Measurements from ENCODE around the gene ARHGAP6. TPM values are rescaled to one million over a fixed set of nuclear protein-coding genes. Genes with fewer than 3 reads are reported as not detected.

ARHGAP6 gene
- total and polyA plus RNA-seq, 2 of the 13 experiments (the other 11 are each of a cell fraction or from before 2014, with no cell fraction given): 0.11 TPM; not detected in 1

DNA sequence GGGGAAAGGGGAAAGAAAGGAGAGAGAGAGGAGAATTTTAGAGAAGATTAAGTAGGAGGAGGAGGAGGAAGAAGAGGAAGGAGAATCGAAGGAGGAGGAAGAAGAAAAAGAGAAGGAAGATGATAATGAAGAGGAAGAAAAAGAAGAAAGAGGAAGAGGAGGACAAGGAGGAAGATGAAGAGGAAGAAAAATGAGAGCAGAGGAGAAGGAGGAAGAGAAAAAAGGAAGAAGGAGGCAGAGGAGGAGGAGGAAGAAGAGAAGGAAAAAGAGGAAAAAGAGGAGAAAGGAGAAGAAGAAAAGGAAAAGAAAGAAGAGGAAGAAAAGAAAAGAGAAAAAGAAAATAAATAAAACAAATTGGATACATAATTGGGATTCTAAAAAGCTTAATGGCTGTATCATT, 181.4 kb downstream of the ARHGAP6 start (continued):
- TF ChIP-seq, protein P1, sequence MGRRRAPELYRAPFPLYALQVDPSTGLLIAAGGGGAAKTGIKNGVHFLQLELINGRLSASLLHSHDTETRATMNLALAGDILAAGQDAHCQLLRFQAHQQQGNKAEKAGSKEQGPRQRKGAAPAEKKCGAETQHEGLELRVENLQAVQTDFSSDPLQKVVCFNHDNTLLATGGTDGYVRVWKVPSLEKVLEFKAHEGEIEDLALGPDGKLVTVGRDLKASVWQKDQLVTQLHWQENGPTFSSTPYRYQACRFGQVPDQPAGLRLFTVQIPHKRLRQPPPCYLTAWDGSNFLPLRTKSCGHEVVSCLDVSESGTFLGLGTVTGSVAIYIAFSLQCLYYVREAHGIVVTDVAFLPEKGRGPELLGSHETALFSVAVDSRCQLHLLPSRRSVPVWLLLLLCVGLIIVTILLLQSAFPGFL (CRISPR knock-in tag; IDR thresholded peaks at IDR 0.05): no peak
- TF ChIP-seq ELF3 (CRISPR knock-in tag; IDR thresholded peaks at IDR 0.05) (no peak), IKZF1 (IDR thresholded peaks at IDR 0.05) (no peak), ZNF567 (CRISPR knock-in tag; IDR thresholded peaks at IDR 0.05; ENCODE audit: borderline replicate concordance) (no peak), ZFP82 (CRISPR knock-in tag; IDR thresholded peaks at IDR 0.05; ENCODE audit: borderline replicate concordance) (no peak), HMGA1 (CRISPR knock-in tag; conservative IDR thresholded peaks at IDR 0.05) (no peak), TBX2 (CRISPR knock-in tag; IDR thresholded peaks at IDR 0.05; ENCODE audit: borderline replicate concordance) (no peak), ZKSCAN8 (CRISPR knock-in tag; IDR thresholded peaks at IDR 0.05; ENCODE audit: borderline replicate concordance) (no peak)

DNA sequence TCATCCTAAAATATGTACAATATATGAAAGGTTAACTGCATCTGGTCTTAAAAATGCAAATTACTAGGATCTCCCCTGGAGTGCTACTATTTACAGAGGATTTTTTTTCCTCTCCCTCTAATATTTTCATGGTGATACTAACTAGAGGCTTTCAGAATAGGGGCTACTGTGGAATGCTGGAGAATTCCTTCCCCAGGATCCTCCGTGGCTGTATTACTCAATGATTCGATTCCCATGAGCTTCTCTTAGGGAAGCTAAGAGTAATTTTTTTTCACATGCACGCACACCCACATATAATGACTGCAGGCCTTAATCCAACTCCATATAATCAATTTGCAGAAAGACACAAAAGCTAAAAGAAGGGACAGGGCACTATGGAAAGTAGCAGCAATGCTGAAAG, 184.7 kb downstream of the ARHGAP6 start:
- no peaks in the 10 kb centered on the region for H3K79me2 ChIP-seq (ENCODE audit: insufficient read depth, low read length)
- no peak overlapping the region for H3K9ac ChIP-seq (ENCODE audit: insufficient read depth, low read depth, low read length)
- in situ Hi-C loops (cut with HindIII; ENCODE audit: extremely low pct_ligation_motif_present, low pct_unique_long_range_greater_than_20kb) (no loop called here), intact Hi-C loops (cut with micrococcal nuclease; ENCODE audit: unreplicated experiment) (no loop called here)
- H4K20me1 ChIP-seq (ENCODE audit: insufficient read depth, low read length): no peaks in the 10 kb centered on the region
- no peaks in the 10 kb centered on the region for H3K27me3 ChIP-seq (ENCODE audit: control insufficient read depth in 1 of 2, insufficient read depth in 2 of 2, low read length in 2 of 2)
- H3K36me3 ChIP-seq (replicated peaks in 1 of 2; ENCODE audit: control insufficient read depth in 1 of 2, insufficient read depth in 2 of 2, low read length in 2 of 2): no peaks in the 10 kb centered on the region
- H3K9me3 ChIP-seq (ENCODE audit: low read length): no peaks in the 10 kb centered on the region
- H3K4me3 ChIP-seq (replicated peaks in 1 of 3; ENCODE audit: insufficient read depth in 1 of 3, low read depth in 2 of 3, low read length in 3 of 3): no peak overlapping the region
- FAIRE-seq: no peak
- no peak for DNase-seq (ENCODE audit: low spot score)
- no peak overlapping the region for H3K27ac ChIP-seq (ENCODE audit: extremely low read length, insufficient read depth, low read length)
- no TSS peak for BruUV-seq (replicated peaks)
- H3K4me1 ChIP-seq (ENCODE audit: insufficient read depth, low read length): no peaks in the 10 kb centered on the region
- H2AFZ ChIP-seq (ENCODE audit: low read length): no peak overlapping the region
- H3K4me2 ChIP-seq (ENCODE audit: low read depth, low read length): no peak overlapping the region
- no peak for ATAC-seq
- ChIA-PET CTCF (ENCODE audit: low intra/inter-chr PET ratio, low total read pairs) (no interaction called here), POLR2A (no interaction called here)
- 0% methylated on average over 3 of the region's 3 CpGs for WGBS (ENCODE audit: low lambda C conversion rate)
- TF ChIP-seq PCBP2 (optimal IDR thresholded peaks at IDR 0.05; ENCODE audit: low read depth, low read length, poor library complexity, severe bottlenecking) (no peak), PRMT3 (CRISPR knock-in tag; IDR thresholded peaks at IDR 0.05; ENCODE audit: borderline replicate concordance, low read depth) (no peak), ISX (CRISPR knock-in tag; conservative IDR thresholded peaks at IDR 0.05) (no peak), TSC22D2 (CRISPR knock-in tag; IDR thresholded peaks at IDR 0.05; ENCODE audit: borderline replicate concordance) (no peak), ZNF546 (CRISPR knock-in tag; conservative IDR thresholded peaks at IDR 0.05) (no peak), ZNF616 (CRISPR knock-in tag; IDR thresholded peaks at IDR 0.05; ENCODE audit: low read depth) (no peak), ZNF670 (CRISPR knock-in tag; IDR thresholded peaks at IDR 0.05; ENCODE audit: borderline replicate concordance) (no peak), ZNF510 (CRISPR knock-in tag; IDR thresholded peaks at IDR 0.05; ENCODE audit: low read depth) (no peak), BORCS8-MEF2B (CRISPR knock-in tag; IDR thresholded peaks at IDR 0.05) (no peak)
- TF ChIP-seq, protein P2, sequence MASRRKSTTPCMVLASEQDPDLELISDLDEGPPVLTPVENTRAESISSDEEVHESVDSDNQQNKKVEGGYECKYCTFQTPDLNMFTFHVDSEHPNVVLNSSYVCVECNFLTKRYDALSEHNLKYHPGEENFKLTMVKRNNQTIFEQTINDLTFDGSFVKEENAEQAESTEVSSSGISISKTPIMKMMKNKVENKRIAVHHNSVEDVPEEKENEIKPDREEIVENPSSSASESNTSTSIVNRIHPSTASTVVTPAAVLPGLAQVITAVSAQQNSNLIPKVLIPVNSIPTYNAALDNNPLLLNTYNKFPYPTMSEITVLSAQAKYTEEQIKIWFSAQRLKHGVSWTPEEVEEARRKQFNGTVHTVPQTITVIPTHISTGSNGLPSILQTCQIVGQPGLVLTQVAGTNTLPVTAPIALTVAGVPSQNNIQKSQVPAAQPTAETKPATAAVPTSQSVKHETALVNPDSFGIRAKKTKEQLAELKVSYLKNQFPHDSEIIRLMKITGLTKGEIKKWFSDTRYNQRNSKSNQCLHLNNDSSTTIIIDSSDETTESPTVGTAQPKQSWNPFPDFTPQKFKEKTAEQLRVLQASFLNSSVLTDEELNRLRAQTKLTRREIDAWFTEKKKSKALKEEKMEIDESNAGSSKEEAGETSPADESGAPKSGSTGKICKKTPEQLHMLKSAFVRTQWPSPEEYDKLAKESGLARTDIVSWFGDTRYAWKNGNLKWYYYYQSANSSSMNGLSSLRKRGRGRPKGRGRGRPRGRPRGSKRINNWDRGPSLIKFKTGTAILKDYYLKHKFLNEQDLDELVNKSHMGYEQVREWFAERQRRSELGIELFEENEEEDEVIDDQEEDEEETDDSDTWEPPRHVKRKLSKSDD (CRISPR knock-in tag; IDR thresholded peaks at IDR 0.05; ENCODE audit: low read depth): no peak
- TF ChIP-seq, protein P3, sequence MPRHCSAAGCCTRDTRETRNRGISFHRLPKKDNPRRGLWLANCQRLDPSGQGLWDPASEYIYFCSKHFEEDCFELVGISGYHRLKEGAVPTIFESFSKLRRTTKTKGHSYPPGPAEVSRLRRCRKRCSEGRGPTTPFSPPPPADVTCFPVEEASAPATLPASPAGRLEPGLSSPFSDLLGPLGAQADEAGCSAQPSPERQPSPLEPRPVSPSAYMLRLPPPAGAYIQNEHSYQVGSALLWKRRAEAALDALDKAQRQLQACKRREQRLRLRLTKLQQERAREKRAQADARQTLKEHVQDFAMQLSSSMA (CRISPR knock-in tag; IDR thresholded peaks at IDR 0.05): no peak

All from HepG2 (cell line).